ENCODE measurements around the gene SIAE.

Gene SIAE

DNA sequence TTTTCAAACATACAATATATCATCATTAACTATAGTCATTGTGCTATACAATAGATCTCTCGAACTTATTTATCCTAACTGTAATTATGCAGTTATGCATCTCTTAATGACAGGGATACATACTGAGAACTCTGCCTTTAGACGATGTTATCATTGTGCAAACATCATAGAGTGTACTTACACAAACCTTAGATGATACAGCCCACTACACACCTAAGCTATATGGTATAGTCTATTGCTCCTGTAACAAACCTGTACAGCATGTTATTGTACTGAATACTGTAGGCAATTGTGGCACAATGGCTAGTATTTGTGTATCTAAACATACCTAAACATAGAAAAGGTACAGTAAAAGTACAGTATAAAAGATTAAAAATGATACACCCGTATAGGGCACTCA, 38.9 kb upstream of the SIAE start:
- TF ChIP-seq, protein P1, sequence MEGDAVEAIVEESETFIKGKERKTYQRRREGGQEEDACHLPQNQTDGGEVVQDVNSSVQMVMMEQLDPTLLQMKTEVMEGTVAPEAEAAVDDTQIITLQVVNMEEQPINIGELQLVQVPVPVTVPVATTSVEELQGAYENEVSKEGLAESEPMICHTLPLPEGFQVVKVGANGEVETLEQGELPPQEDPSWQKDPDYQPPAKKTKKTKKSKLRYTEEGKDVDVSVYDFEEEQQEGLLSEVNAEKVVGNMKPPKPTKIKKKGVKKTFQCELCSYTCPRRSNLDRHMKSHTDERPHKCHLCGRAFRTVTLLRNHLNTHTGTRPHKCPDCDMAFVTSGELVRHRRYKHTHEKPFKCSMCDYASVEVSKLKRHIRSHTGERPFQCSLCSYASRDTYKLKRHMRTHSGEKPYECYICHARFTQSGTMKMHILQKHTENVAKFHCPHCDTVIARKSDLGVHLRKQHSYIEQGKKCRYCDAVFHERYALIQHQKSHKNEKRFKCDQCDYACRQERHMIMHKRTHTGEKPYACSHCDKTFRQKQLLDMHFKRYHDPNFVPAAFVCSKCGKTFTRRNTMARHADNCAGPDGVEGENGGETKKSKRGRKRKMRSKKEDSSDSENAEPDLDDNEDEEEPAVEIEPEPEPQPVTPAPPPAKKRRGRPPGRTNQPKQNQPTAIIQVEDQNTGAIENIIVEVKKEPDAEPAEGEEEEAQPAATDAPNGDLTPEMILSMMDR (IDR thresholded peaks at IDR 0.05; ENCODE audit: extremely low read depth, missing control alignments): no peak
- DNase-seq (ENCODE audit: low spot score): no peak

DNA sequence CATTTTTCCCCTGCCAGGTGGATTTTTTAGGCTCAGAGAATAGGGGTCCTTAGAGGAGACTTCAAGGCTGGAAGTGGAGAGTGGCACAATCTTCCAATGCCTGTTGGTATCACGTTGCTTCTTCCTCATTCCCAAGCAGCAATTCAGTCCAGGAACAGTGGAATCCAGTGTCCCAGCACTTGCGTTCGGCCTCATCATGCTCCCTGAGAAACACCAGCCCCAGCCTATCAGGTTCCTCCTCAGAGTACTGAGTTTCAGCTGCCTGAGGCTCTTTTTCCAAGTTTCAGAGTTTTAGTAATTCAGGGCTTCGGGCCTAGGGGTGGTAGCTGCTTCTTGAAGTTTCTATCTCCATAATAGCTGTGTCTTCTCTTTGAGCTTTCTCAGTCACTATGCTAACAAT, 34.3 kb upstream of the SIAE start:
- DNase-seq (ENCODE audit: low spot score): no peak
- TF ChIP-seq, protein P1 (IDR thresholded peaks at IDR 0.05; ENCODE audit: extremely low read depth, missing control alignments): no peak

GRCh38 chr11:124700028-124700427, 26.5 kb upstream of the SIAE start:
- TF ChIP-seq, protein P1 (IDR thresholded peaks at IDR 0.05; ENCODE audit: extremely low read depth, missing control alignments): no peak
- no peak for DNase-seq (ENCODE audit: low spot score)

- DNase-seq (ENCODE audit: low spot score): no peak
- TF ChIP-seq, protein P1 (IDR thresholded peaks at IDR 0.05; ENCODE audit: extremely low read depth, missing control alignments): no peak
Observed at GRCh38 chr11:124699547-124699946, 26.0 kb upstream of the SIAE start.

- DNase-seq (ENCODE audit: low spot score): no peak
- TF ChIP-seq, protein P1 (IDR thresholded peaks at IDR 0.05; ENCODE audit: extremely low read depth, missing control alignments): no peak
Observed at GRCh38 chr11:124693142-124693541, 19.6 kb upstream of the SIAE start.

- TF ChIP-seq, protein P1 (IDR thresholded peaks at IDR 0.05; ENCODE audit: extremely low read depth, missing control alignments): no peak
- DNase-seq (ENCODE audit: low spot score): no peak
Observed at GRCh38 chr11:124682443-124682842, 8.9 kb upstream of the SIAE start.

GRCh38 chr11:124681421-124681820, 7.9 kb upstream of the SIAE start:
- DNase-seq (ENCODE audit: low spot score): no peak
- TF ChIP-seq, protein P1 (IDR thresholded peaks at IDR 0.05; ENCODE audit: extremely low read depth, missing control alignments): no peak
